ENCODE measurements around the gene PLXNA4.

Gene PLXNA4

GRCh38 chr7:132251327-132251659 lies 325.0 kb downstream of the PLXNA4 start:
- in situ Hi-C loops (cut with MboI; ENCODE audit: low sequenced_read_pairs) = no loop called here
- Histone ChIP-seq H3K9me3 (no peaks in the 10 kb centered on the region), H3K36me3 (replicated peaks) (no peaks in the 10 kb centered on the region), H3K4me1 (no peaks in the 10 kb centered on the region), H3K4me3 (no peak overlapping the region), H3K27me3 (ENCODE audit: low read depth) (no peaks in the 10 kb centered on the region)
- DNase-seq (ENCODE audit: low spot score in 2 of 2) = no peak

GRCh38 chr7:132250480-132251326 lies 325.6 kb downstream of the PLXNA4 start:
- no peaks in the 10 kb centered on the region for H3K4me1 ChIP-seq
- no peaks in the 10 kb centered on the region for H3K27me3 ChIP-seq (ENCODE audit: low read depth)
- H3K9me3 ChIP-seq = no peaks in the 10 kb centered on the region
- in situ Hi-C loops (cut with MboI; ENCODE audit: low sequenced_read_pairs) = no loop called here
- no peak for DNase-seq (ENCODE audit: low spot score in 2 of 2)
- no peaks in the 10 kb centered on the region for H3K36me3 ChIP-seq (replicated peaks)
- H3K4me3 ChIP-seq = no peak overlapping the region

- Histone ChIP-seq H3K4me1 (no peaks in the 10 kb centered on the region), H3K4me3 (no peak overlapping the region), H3K27me3 (ENCODE audit: low read depth) (no peaks in the 10 kb centered on the region), H3K9me3 (no peaks in the 10 kb centered on the region), H3K36me3 (replicated peaks) (no peaks in the 10 kb centered on the region)
- in situ Hi-C loops (cut with MboI; ENCODE audit: low sequenced_read_pairs) = no loop called here
- DNase-seq (ENCODE audit: low spot score in 2 of 2) = no peak
Measured at GRCh38 chr7:132249256-132249971, 326.9 kb downstream of the PLXNA4 start.

DNA sequence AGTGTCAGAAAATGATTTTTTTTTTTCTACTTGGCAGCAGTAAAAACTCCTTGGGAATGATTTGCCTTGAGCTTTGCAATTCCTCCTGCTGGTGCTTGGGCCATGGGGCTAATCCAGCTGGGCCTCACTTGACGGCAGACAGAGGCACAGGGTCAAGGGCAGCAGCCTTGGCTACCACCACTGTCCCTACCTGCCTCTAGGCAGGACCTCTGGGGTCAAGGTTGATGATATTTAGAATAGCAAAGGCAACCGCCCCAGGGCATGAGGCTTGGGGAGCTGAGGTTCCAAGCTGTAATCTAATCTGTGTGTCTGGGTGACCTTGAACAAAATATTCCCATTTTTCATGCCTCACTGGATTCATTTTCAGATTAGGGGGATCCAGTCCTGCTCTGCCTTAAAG lies 327.4 kb downstream of the PLXNA4 start:
- Histone ChIP-seq H3K4me1 (no peaks in the 10 kb centered on the region), H3K4me3 (no peak overlapping the region), H3K9me3 (no peaks in the 10 kb centered on the region), H3K36me3 (replicated peaks) (no peaks in the 10 kb centered on the region), H3K27me3 (ENCODE audit: low read depth) (no peaks in the 10 kb centered on the region)
- DNase-seq (ENCODE audit: low spot score in 2 of 2) = no peak
- in situ Hi-C loops (cut with MboI; ENCODE audit: low sequenced_read_pairs) = no loop called here

GRCh38 chr7:132247995-132248618 lies 328.2 kb downstream of the PLXNA4 start:
- H3K36me3 ChIP-seq (replicated peaks) = no peaks in the 10 kb centered on the region

DNA sequence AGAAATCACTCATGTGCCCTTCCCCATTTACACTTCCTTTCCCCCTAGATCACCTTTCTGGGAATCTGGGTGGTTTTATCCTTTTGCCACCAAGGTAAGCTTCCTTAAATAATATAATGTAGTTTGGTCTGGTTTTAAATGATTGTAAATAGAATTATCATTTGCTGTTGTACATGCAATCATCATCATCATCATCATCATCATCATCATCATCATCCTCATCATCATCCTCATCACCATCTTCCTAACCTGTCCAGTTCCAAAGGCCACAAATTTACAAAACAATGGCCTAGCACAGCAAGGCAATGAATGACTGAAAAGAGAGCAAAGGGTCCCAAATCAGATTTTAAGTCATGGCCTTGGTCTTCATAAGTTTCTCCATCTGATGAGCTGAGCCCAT lies 329.7 kb downstream of the PLXNA4 start:
- no peaks in the 10 kb centered on the region for H3K9me3 ChIP-seq

More at GRCh38 chr7:132247995-132248618, 328.2 kb downstream of the PLXNA4 start:
- in situ Hi-C loops (cut with MboI; ENCODE audit: low sequenced_read_pairs) = no loop called here
- H3K4me3 ChIP-seq = no peak overlapping the region
- no peaks in the 10 kb centered on the region for H3K27me3 ChIP-seq (ENCODE audit: low read depth)
- no peak for DNase-seq (ENCODE audit: low spot score in 2 of 2)
- H3K9me3 ChIP-seq = no peaks in the 10 kb centered on the region
- H3K4me1 ChIP-seq = no peaks in the 10 kb centered on the region

GRCh38 chr7:132245539-132245938 lies 330.7 kb downstream of the PLXNA4 start:
- Histone ChIP-seq H3K4me3 (no peak overlapping the region), H3K9me3 (no peaks in the 10 kb centered on the region), H3K4me1 (no peaks in the 10 kb centered on the region), H3K27me3 (ENCODE audit: low read depth) (peaks cover 2% of the 10 kb centered on the region; the same call in 1 of the 2 replicates), H3K36me3 (replicated peaks) (no peaks in the 10 kb centered on the region)
- DNase-seq (ENCODE audit: low spot score in 2 of 2) = no peak
- in situ Hi-C loops (cut with MboI; ENCODE audit: low sequenced_read_pairs) = no loop called here

More for the DNA sequence above, 329.7 kb downstream of the PLXNA4 start:
- in situ Hi-C loops (cut with MboI; ENCODE audit: low sequenced_read_pairs) = no loop called here
- no peaks in the 10 kb centered on the region for H3K4me1 ChIP-seq
- no peak overlapping the region for H3K4me3 ChIP-seq
- DNase-seq (ENCODE audit: low spot score in 2 of 2) = no peak
- no peaks in the 10 kb centered on the region; the same call in 1 of the 2 replicates for H3K27me3 ChIP-seq (ENCODE audit: low read depth)
- no peaks in the 10 kb centered on the region for H3K36me3 ChIP-seq (replicated peaks)

DNA sequence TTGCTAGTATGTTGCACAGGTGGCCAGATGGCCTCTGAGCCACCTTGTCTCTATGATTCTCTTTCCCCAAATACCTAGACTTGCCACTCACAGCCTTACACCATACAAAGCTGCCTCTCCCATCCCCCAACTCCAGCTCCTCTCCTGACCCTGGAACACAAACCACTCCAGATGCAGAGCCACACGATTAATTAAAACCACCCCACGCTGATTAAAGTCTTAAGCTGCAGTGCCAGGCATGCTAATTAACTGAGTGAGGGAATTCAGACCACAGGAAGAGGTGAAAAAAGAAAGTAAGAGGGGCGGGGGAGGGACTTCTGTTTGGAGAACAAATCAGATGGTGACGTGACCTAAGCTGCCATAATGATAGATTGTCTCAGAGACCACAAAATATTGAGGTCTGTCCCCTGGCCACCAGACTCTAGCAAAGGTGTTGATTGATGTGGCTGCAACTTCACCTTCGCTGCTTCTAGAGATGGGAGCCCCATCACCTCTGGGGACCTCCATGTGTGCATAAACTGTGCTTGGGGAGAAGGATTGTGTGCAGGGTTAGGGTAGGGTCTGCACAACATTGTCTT lies 331.3 kb downstream of the PLXNA4 start:
- no peak for DNase-seq (ENCODE audit: low spot score in 2 of 2)
- Histone ChIP-seq H3K27me3 (ENCODE audit: low read depth) (peaks cover 2% of the 10 kb centered on the region; the same call in 1 of the 2 replicates), H3K36me3 (replicated peaks) (no peaks in the 10 kb centered on the region), H3K4me1 (no peaks in the 10 kb centered on the region), H3K4me3 (no peak overlapping the region), H3K9me3 (no peaks in the 10 kb centered on the region)
- in situ Hi-C loops (cut with MboI; ENCODE audit: low sequenced_read_pairs) = no loop called here

- in situ Hi-C loops (cut with MboI; ENCODE audit: low sequenced_read_pairs) = no loop called here
- Histone ChIP-seq H3K36me3 (replicated peaks) (no peaks in the 10 kb centered on the region), H3K9me3 (no peaks in the 10 kb centered on the region), H3K4me3 (no peak overlapping the region), H3K4me1 (no peaks in the 10 kb centered on the region), H3K27me3 (ENCODE audit: low read depth) (peaks cover 2% of the 10 kb centered on the region; the same call in 1 of the 2 replicates)
- DNase-seq (ENCODE audit: low spot score in 2 of 2) = no peak
Measured at GRCh38 chr7:132243463-132243862, 332.8 kb downstream of the PLXNA4 start.

DNA sequence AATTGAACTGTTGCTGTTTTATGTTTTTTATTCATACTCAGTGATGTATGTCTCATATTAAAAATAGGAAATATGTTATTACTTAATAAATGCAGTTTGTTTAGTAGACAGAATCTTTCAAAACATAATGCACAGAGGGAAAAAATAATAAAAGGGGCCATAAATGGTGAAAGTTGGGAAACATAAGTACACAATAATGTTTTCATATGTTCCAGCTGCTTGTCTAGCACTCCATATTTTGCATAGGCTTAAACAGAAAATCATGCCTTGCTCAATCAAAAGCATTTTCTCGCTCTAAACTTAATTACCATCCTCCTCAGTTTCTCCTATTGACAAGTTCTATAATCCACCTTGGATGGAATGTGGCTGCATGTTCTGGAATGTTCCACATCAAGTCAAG lies 333.2 kb downstream of the PLXNA4 start:
- H3K27me3 ChIP-seq (ENCODE audit: low read depth) = peaks cover 2% of the 10 kb centered on the region; the same call in 1 of the 2 replicates
- in situ Hi-C loops (cut with MboI; ENCODE audit: low sequenced_read_pairs) = no loop called here
- DNase-seq (ENCODE audit: low spot score in 2 of 2) = no peak
- no peak overlapping the region for H3K4me3 ChIP-seq
- H3K9me3 ChIP-seq = no peaks in the 10 kb centered on the region
- no peaks in the 10 kb centered on the region for H3K36me3 ChIP-seq (replicated peaks)
- no peaks in the 10 kb centered on the region for H3K4me1 ChIP-seq

GRCh38 chr7:132242192-132242812 lies 334.0 kb downstream of the PLXNA4 start:
- H3K9me3 ChIP-seq = no peaks in the 10 kb centered on the region
- no peak for DNase-seq (ENCODE audit: low spot score in 2 of 2)
- in situ Hi-C loops (cut with MboI; ENCODE audit: low sequenced_read_pairs) = no loop called here
- no peaks in the 10 kb centered on the region for H3K4me1 ChIP-seq
- no peak overlapping the region for H3K4me3 ChIP-seq
- H3K36me3 ChIP-seq (replicated peaks) = no peaks in the 10 kb centered on the region
- H3K27me3 ChIP-seq (ENCODE audit: low read depth) = peaks cover 2% of the 10 kb centered on the region; the same call in 1 of the 2 replicates

DNA sequence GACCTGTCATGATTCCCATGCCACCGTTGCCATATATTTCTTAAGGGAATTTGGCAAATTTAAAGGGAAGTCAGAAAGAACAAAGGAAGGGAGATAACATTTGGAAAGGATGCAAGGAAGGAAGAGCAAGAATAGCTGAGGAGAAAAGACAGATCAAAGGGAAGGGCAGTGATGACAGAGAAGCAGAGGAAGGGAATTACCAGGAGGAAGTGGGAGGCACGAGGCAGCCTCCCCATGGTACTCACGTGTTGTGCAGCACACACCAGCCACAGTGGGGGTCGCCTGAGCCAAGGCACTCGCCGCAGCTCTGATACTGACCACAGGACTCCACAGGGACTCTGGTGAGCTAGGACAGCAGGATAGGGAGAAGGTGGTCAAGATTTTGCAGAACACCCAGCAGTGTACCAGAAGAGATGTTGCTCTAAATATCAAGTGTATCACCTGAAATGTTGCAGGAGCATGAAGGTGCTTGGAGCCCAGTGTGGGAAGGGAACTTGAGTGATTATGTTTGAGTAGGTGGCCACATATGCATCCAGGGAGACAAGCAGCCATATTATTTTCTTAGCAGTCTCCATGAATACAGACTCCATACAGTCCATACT lies 335.3 kb downstream of the PLXNA4 start:
- no peak for DNase-seq (ENCODE audit: low spot score in 2 of 2)
- Histone ChIP-seq H3K36me3 (replicated peaks) (no peaks in the 10 kb centered on the region), H3K27me3 (ENCODE audit: low read depth) (peaks cover 2% of the 10 kb centered on the region; the same call in 1 of the 2 replicates), H3K4me3 (no peak overlapping the region), H3K4me1 (no peaks in the 10 kb centered on the region), H3K9me3 (no peaks in the 10 kb centered on the region)
- in situ Hi-C loops (cut with MboI; ENCODE audit: low sequenced_read_pairs) = no loop called here

DNA sequence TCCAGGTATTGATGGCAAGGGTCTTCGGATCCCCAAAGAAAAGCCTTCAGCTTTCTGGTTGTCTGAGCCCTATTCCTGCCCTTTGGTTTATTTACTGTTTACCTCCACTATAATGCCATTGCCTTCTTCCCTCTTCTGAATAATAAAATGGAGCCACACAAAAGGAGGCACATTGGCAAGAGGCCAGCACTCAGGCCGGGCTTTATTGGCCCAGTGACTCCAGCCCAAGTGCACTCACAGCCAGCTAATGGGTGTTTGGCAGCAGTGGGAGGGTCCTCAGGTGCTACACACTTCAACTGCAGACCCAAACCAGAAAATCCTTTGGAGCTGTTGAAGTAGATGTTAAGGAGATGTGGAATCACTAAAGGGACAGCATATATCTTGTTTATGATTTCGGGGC lies 336.0 kb downstream of the PLXNA4 start:
- no peaks in the 10 kb centered on the region for H3K9me3 ChIP-seq
- H3K4me1 ChIP-seq = no peaks in the 10 kb centered on the region
- H3K4me3 ChIP-seq = no peak overlapping the region
- no peak for DNase-seq (ENCODE audit: low spot score in 2 of 2)
- in situ Hi-C loops (cut with MboI; ENCODE audit: low sequenced_read_pairs) = no loop called here
- peaks cover 2% of the 10 kb centered on the region; the same call in 1 of the 2 replicates for H3K27me3 ChIP-seq (ENCODE audit: low read depth)
- no peaks in the 10 kb centered on the region for H3K36me3 ChIP-seq (replicated peaks)
